NCI-H1417 (cell line): Measurements from ENCODE around the gene LMBR1.

Experiments used
- DNase-seq, 3 experiments: peaks; one replicate each; lab custom pipeline; 2025; lab: John Stamatoyannopoulos, UW

LMBR1 gene

DNA sequence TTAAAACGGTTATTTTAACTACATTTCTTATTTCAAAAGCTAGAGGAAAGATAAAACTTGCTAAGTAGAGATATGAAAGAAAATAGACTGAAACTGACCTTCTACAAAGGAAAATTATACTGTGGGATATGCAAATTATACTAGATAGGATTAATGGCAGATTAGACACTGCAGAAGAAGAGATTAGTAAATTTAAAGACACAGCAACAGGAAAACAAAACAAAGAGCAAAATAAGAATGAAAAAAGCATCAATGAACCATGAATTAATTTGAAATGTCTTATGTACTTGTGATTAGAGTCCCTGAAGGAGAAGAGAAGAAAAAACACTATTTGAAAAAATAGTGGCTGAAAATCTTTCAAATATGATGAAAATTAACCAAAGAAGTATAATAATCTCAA is 200.1 kb downstream of the LMBR1 start:
- DNase-seq = no peak

DNA sequence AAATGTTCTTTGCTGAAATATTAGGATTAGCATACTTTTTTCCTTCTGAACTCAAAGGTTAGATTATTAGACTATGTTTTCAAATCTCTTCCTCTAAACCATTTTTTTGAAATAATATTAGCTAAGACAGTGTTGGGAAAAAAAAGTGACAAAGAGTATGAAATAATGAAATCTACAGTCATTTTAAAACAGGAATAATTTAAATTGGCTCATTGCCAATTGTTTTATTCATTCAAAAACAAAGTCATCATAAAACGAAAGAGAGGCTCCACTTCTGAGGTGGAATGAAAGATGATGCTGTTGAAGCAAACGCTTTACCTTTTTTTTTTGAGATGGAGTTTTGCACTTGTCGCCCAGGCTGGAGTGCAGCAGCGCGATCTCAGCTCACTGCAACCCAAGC is 201.2 kb downstream of the LMBR1 start:
- DNase-seq = no peak

DNA sequence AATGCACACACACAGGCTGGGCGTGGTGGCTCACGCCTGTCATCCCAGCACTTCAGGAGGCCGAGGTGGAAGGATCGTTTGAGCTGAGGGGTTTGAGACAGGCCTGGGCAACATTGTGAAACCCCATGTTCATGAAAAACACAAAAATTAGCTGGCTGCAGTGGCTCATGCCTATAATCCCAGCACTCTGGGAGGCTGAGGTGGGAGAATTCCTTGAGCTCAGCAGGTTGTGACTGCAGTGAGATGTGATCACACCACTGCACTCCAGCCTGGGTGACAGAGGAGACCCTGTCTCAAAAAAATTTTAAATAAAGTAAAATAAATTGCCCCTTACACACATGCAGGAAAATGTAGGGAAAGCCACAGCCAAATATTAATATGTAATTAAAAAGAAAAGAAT is 208.3 kb downstream of the LMBR1 start:
- DNase-seq = no peak

DNA sequence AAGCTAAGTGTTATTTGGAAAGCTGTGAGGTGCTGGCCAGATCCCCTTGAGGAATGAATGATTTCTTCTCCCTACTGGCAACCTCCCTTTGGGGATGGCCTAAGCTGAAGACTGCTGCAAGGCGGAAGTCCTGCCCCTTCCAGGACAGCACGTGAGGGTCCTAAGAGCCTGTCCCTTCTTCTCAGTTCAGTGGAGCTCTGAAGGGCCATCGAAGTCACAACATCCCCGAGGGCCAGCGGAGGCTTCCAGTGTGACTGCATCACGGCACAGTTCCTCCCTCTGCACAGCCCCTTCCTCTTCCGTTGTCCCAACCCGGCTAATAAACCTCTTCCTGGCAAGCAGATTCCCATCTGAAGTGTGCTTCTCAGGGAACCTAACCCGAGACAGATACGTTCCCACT is 208.7 kb downstream of the LMBR1 start:
- no peak for DNase-seq

DNA sequence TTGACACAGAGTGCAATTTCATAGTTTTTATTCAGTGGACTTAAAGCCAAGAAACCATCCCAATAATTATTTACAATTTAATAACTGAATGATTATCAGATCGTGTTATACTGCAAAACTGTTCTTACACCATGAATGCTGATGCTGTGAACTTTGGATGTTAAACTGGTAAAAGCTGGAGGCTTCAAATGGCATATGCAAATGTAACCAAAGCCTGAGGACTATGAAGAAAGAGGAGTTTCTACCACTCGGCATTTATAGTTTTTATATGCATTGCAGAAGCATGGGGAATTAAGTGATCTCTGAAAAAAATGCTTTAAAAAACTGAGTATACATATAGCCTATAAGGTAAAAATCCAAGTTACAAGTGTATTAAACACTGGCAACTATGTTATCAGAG is 210.1 kb downstream of the LMBR1 start:
- no peak for DNase-seq

DNA sequence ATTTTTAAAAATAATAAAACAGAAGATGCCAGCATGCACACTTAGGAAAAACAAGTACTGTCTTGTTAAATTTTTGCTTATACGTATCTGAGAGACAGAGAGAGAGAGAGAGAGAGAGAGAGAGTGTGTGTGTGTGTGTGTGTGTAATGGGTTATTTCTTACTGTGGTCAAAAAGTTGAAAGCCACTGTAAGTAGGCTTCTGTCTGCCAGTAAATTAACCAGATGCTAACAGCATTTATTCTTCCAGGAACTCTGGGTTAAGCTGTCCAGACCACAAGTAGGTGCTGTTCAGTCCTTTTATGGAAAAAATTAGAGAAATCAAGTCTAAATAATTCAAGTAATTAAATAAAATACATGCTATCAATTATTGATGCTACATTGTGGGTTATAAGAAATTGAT is 212.7 kb downstream of the LMBR1 start:
- no peak for DNase-seq

GRCh38 chr7:156677374-156678054 is 215.5 kb downstream of the LMBR1 start:
- DNase-seq = no peak

DNA sequence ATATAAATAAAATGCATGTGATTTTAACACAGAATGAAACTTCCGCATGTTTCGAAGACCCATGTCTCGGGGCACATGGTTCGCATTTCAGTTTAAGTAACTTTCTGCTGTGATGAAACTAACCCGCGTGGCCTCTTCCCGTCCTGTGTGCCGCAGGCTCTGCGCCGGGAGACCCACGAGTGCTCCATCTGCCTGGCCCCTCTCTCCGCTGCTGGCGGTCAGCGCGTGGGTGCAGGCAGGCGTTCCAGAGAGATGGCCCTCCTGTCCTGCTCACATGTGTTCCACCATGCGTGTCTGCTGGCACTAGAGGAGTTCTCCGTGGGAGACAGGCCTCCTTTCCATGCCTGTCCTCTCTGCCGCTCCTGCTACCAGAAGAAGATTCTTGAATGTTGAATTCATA is 216.7 kb downstream of the LMBR1 start:
- no peak for DNase-seq

DNA sequence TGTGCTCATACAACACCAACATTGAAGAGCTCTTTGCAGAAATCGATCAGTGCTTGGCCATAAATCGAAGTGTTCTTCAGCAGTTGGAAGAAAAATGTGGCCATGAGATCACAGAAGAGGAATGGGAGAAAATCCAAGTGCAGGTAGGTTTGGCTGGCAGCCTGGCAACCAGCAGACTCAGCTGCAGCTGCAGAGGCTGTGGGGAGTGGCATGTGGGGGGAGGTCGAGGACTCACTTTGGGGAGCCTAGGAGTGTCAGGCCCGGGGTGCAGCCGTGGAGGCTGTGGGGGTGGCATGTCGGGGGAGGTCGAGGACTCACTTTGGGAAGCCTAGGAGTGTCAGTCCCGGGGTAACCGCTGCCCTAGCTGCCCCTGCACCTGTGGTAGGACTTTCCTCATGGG is 217.3 kb downstream of the LMBR1 start:
- DNase-seq = peak in 1 of 3 experiments; percentile 36

DNA sequence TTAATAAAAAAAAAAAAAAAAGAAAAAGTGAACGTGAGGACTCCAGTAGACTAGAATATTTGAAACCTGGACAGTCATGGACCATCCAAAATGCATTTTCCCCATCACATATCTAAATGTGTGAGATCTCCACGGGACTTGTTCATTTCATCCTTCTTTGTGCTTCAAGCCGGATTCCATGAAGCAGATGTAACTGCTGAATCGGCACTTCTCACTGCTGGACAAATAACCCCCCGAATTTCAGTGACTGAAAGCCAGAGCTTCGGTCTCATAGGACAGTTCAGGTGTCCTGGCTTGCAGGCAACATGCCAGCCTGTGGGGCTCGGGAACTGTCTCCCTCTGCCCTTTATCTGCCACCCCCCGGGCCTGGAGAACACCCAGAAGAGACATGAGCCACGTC is 219.1 kb downstream of the LMBR1 start:
- no peak for DNase-seq

GRCh38 chr7:156673454-156673853 is 219.5 kb downstream of the LMBR1 start:
- peak in 1 of 3 experiments; percentile 15 for DNase-seq

GRCh38 chr7:156669035-156669828 is 223.8 kb downstream of the LMBR1 start:
- DNase-seq = no peak

- no peak for DNase-seq
Measured at GRCh38 chr7:156668130-156668741, 224.7 kb downstream of the LMBR1 start.

DNA sequence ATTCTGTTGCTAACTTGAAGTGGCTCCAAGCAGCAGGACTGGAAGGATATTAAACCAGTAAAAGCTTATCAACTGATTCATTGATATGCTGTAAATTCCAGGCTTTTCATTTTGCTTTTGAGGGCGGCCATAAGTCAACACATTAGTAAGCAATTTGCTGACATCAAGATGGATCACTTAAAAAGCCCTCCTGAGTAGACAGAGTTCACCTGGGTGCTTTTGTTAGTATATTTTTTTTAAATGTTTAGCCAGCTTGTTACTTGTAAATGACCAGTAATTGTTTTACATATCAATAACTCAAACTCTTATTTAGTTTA is 225.9 kb downstream of the LMBR1 start:
- peak in 2 of 3 experiments; percentile 46 to 84 for DNase-seq

DNA sequence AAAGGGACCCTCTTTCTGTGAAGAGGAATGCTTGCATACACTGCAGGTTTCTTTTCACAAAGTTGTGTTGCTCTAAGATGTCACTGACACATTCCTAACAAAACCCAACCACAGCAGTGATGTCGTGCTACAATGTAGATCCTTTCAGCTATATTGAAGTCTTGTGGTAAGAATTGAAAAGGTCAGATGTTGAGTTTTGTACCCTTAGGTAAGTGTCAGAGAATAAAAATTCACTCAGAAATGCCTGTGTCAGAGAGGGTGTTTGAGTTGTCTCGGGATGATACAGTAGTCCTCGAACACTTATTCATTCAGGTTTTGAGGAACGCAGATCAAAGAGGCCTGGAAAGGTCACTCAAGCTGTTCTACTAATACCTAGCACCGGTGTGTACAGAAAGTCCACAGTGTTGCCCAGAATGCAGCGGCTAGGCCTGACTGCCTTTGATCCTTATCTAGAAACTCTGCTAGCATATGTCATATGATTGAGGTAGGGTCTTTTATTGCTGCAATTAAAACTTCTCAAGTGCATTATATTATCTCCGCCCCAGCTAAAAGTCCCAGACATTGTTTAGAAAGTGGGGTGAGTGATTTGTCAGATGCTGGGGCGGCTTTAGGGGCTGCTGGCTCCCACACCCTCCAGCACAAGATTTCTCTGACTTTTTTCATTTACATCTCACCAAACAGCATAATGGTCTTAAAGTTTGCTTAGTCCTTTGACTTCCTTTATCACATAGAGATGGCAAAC is 226.4 kb downstream of the LMBR1 start:
- peak in 1 of 3 experiments; percentile 46 for DNase-seq

DNA sequence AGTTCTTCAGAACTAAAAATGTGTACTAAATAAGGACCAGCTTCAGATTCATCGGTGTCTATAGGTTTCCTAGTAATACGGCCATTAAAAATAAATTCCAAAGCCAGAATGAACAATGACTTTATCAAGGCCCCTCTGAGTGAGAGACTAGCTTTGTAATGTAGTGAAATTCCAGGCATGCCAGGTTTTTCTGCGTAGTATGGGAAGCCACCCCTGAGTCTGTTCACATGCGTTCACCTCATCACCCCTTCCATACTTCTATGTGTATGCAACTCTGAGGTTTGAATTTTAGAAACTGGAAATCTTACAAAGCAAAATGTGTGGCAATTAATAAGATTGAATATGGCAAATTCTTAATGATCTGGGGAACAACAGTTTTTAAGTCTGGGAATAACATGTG is 227.9 kb downstream of the LMBR1 start:
- no peak for DNase-seq

- DNase-seq = no peak
Measured at GRCh38 chr7:156662277-156662676, 230.7 kb downstream of the LMBR1 start.

GRCh38 chr7:156661637-156662036 is 231.3 kb downstream of the LMBR1 start:
- DNase-seq = no peak

DNA sequence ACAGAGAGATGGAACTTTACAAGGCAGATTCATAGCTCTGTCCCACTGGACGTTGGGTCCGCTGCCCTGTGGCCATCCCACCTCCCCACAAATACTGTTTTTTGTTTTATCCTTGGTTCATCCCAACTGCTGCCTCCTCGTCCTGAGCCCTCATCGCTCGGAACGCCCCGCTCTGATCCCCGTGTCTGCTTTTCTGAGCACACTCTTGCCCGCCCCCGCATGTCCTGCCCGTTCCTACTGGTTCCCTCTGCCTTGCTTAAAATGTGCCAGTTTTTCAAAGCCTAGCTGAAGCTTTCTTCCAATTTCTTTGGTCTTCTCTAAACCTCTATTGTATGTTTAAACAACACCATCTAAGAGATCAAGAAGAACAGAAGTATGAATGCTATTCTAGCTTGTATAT is 233.0 kb downstream of the LMBR1 start:
- DNase-seq = no peak

GRCh38 chr7:156659203-156659602 is 233.8 kb downstream of the LMBR1 start:
- DNase-seq = no peak

DNA sequence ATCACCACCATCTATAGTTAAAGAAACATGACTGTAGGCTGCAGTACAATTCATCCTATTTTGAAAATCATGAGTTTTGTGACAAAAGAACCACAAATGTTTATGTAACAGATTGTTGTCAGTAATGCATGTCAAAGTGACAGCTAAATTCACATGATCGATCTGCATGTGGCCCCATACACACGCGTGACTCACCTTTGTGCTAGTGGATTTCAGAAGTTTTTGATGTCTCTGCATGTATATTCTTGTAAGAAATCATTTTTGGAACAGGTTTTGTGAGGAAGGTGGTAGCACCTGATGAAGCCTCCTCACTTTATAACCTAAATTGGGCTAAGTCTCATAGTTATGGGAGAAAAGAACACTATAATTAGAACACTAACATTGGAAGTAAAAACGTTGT is 235.3 kb downstream of the LMBR1 start:
- DNase-seq = no peak

- DNase-seq = peak in 2 of 3 experiments; percentile 19 to 49
Measured at GRCh38 chr7:156656598-156656997, 236.4 kb downstream of the LMBR1 start.

DNA sequence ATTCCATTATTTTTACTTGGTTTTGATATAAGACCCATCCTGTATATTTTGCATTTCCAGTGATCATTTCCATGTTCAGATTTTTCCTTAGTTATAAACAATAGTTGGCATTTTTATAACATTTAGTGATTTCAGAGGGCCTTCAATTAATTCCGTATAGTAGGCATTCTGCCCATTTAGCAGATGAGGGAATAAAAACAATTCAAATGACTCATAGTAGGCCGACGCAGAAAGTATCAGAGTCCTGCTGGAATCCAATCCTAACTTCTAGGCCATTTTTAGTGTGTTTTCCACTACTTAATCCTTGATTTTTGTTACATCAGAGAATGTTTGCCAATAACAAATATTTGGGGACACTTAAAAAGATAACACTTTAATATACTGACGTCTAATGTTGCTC is 237.0 kb downstream of the LMBR1 start:
- no peak for DNase-seq
